ENCODE data around the gene TBC1D8. TPM values are rescaled to one million over a fixed set of nuclear protein-coding genes. Genes with fewer than 3 reads are reported as not detected.

TBC1D8 gene
- total and polyA plus RNA-seq, 4 donors = 10.4 to 38.6 (median 13.4) TPM

DNA sequence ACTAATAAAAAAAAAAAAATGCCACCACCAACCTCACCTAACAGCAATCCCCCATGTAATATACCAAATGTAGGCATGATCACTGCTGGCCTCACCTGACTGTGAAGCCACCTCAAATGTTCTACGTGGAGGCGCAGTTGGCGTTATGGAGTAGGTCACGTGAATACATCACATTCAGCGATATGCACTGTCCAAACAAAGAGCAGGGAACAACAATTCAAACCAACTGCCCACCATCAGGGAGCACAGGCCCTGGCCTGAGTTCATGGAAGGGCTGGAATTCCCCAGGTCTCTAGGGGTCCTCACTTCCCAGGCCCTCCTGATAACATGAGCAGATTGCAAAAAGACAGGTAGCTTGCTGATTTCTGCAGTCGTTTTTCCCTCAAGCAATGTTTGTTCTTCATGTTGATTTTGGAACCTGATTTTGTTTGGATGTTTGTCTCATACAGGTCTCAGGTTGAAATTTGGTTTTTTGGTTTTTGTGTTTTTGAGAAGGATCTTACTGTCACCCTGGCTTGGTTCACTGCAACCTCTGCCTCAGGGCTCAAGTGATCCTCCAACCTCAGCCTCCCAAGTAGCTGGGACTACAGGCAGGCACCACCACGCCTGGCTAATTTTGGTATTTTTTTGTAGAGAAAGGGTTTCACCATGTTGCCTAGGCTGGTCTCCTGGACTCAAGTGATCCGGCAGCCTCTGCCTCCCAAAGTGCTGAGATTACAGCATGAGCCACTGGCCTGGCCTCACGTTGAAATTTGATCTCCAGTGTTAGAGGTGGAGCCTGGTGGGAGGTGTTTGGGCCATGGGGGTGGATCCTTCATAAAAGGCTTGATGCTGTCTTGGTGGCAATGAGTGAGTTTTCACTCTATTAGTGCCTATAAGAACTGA is 15.5 kb downstream of the TBC1D8 start:
- Histone ChIP-seq H3K4me1 (ENCODE audit: control insufficient read depth in 4 of 4, insufficient read depth in 4 of 4, low read length in 3 of 4) (peaks cover 2 to 25% (median 14%) of the 10 kb centered on the region in 4 donors), H3K9ac (ENCODE audit: low read depth in 1 of 2, low read length in 2 of 2) (no peak overlapping the region), H3K9me3 (ENCODE audit: control insufficient read depth in 4 of 4, low read length in 3 of 4) (no peaks in the 10 kb centered on the region), H3K36me3 (ENCODE audit: control insufficient read depth in 4 of 4, insufficient read depth in 3 of 4, low read depth in 1 of 4, low read length in 3 of 4) (no peaks in the 10 kb centered on the region), H3K27me3 (ENCODE audit: control insufficient read depth in 4 of 4, insufficient read depth in 4 of 4, low read length in 3 of 4) (no peaks in the 10 kb centered on the region), H3K4me3 (ENCODE audit: low read depth in 1 of 3, low read length in 3 of 3) (no peak overlapping the region), H3K27ac (ENCODE audit: low read depth in 1 of 2, low read length in 2 of 2) (peak overlapping the region; percentile 63 to 84)
- no peak for DNase-seq (ENCODE audit: low spot score)
- peak; percentile 81 for TF ChIP-seq FOXA2 (IDR thresholded peaks at IDR 0.05)
- no peak for TF ChIP-seq EGR1 (IDR thresholded peaks at IDR 0.05; ENCODE audit: low read depth in 2 of 2)
- peak; percentile 65 for TF ChIP-seq FOXA1 (IDR thresholded peaks at IDR 0.05)
- peak; percentile 40 to 62 for TF ChIP-seq RXRA (IDR thresholded peaks at IDR 0.05)
- TF ChIP-seq MAX (IDR thresholded peaks at IDR 0.05) = no peak
- no peak for TF ChIP-seq HNF4G (IDR thresholded peaks at IDR 0.05)
- no peak for TF ChIP-seq NR2F2 (IDR thresholded peaks at IDR 0.05)
- peak in 1 of 2 donors; percentile 18 for TF ChIP-seq JUND (IDR thresholded peaks at IDR 0.05)
- TF ChIP-seq, protein P1, sequence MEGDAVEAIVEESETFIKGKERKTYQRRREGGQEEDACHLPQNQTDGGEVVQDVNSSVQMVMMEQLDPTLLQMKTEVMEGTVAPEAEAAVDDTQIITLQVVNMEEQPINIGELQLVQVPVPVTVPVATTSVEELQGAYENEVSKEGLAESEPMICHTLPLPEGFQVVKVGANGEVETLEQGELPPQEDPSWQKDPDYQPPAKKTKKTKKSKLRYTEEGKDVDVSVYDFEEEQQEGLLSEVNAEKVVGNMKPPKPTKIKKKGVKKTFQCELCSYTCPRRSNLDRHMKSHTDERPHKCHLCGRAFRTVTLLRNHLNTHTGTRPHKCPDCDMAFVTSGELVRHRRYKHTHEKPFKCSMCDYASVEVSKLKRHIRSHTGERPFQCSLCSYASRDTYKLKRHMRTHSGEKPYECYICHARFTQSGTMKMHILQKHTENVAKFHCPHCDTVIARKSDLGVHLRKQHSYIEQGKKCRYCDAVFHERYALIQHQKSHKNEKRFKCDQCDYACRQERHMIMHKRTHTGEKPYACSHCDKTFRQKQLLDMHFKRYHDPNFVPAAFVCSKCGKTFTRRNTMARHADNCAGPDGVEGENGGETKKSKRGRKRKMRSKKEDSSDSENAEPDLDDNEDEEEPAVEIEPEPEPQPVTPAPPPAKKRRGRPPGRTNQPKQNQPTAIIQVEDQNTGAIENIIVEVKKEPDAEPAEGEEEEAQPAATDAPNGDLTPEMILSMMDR (IDR thresholded peaks at IDR 0.05; ENCODE audit: low read depth, low read length, missing input control) = no peak
- peak; percentile 30 for TF ChIP-seq REST (IDR thresholded peaks at IDR 0.05)
- peak; percentile 38 to 56 for TF ChIP-seq HNF4A (conservative IDR thresholded peaks at IDR 0.05)
- TF ChIP-seq TAF1 (conservative IDR thresholded peaks at IDR 0.05) = peak; percentile 54
- TF ChIP-seq ATF3 (IDR thresholded peaks at IDR 0.05) = no peak
- peak; percentile 74 for TF ChIP-seq SP1 (IDR thresholded peaks at IDR 0.05)
- peak in 1 of 2 donors; percentile 40 for TF ChIP-seq RAD21 (IDR thresholded peaks at IDR 0.05)
- peak; percentile 19 for TF ChIP-seq ZBTB33 (IDR thresholded peaks at IDR 0.05)
- no peak for TF ChIP-seq GABPA (IDR thresholded peaks at IDR 0.05 in 1 of 2, conservative IDR thresholded peaks at IDR 0.05 in 1 of 2)
- peak; percentile 54 for TF ChIP-seq YY1 (IDR thresholded peaks at IDR 0.05)
- 35% methylated on average over 9 of the region's 9 CpGs for WGBS
